ENCODE results near the gene C2CD2L.

Gene C2CD2L

DNA sequence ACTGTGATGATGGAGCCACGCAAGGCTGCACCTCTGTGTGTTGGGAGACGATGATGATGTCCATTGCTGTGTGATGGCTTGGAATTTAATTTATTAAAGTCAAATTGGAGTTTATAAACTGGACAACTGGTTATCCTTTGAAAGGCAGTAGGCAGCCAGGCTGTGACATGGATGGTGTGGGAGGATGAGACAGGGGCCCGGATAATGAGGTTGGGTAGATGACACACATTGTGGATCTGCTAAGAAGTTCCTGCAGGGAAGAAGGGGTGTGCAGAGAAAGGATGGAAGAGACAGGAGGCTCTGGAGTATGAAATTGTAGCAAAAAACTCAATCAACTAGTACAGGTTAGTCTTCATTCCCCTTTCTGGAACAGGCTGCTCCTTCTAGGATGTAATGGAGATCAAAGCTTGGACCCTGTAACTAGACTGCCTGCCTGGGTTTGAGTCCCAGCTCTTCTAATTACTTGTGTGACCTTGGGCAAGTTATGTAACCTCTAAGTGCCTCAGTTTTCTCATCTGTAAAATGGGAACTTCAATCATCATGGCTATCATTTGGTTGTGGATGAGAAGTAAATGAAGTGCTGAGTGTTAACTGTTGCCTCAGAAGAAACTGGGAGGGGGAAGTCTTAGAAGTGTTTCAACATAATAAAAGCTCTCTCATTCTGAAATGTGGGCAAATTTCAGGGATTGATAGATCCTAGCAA lies 10.0 kb downstream of the C2CD2L start:
- 98% methylated on average over 3 of the region's 3 CpGs for WGBS
- no peaks in the 10 kb centered on the region for H3K4me1 ChIP-seq (ENCODE audit: control insufficient read depth, insufficient read depth, low read depth, low read length)

GRCh38 chr11:119118227-119118626 lies 11.1 kb downstream of the C2CD2L start:
- Histone ChIP-seq H3K4me3 (ENCODE audit: insufficient read depth in 1 of 2, low read depth in 1 of 2, low read length in 2 of 2) (no peak overlapping the region), H2BK12ac (ENCODE audit: low read length in 2 of 2) (no peak overlapping the region), H2BK15ac (ENCODE audit: low read depth, poor library complexity, severe bottlenecking) (no peak overlapping the region), H2AK5ac (ENCODE audit: low read length, severe bottlenecking) (no peak overlapping the region), H4K91ac (ENCODE audit: low read length) (no peak overlapping the region), H3K27me3 (ENCODE audit: control insufficient read depth in 1 of 2, insufficient read depth in 1 of 2, low read length in 2 of 2) (no peaks in the 10 kb centered on the region), H4K8ac (ENCODE audit: low read length) (no peak overlapping the region), H2BK5ac (ENCODE audit: low read depth, low read length, poor library complexity, severe bottlenecking) (no peak overlapping the region), H3K4me1 (ENCODE audit: control insufficient read depth, insufficient read depth, low read depth, low read length) (peaks cover 4% of the 10 kb centered on the region), H2AFZ (ENCODE audit: low read depth, low read length) (no peak overlapping the region), H3K79me1 (replicated peaks; ENCODE audit: low read length, poor library complexity, severe bottlenecking) (peaks cover 4% of the 10 kb centered on the region), H3K27ac (ENCODE audit: low read length, poor library complexity, severe bottlenecking) (no peak overlapping the region), H3K4me2 (ENCODE audit: low read length, poor library complexity, severe bottlenecking) (no peak overlapping the region), H3K9ac (ENCODE audit: low read length) (no peak overlapping the region), H3K18ac (ENCODE audit: low read depth in 1 of 2, low read length in 2 of 2) (no peak overlapping the region), H3K9me3 (ENCODE audit: control insufficient read depth, low read length) (no peaks in the 10 kb centered on the region), H3K4ac (ENCODE audit: low read depth in 1 of 2, low read length in 2 of 2) (no peak overlapping the region), H2BK120ac (ENCODE audit: low read depth, low read length) (no peak overlapping the region), H3K36me3 (ENCODE audit: control insufficient read depth in 1 of 2, insufficient read depth in 2 of 2, low read depth in 1 of 2, low read length in 2 of 2) (peaks cover 25 to 38% of the 10 kb centered on the region in 2 experiments), H3K14ac (ENCODE audit: low read length in 2 of 2) (no peak overlapping the region), H3K23ac (ENCODE audit: low read length in 2 of 2) (no peak overlapping the region)
- no peak for DNase-seq
- 100% methylated on average over 2 of the region's 5 CpGs for WGBS

More for the DNA sequence above, 10.0 kb downstream of the C2CD2L start:
- Histone ChIP-seq H2BK15ac (ENCODE audit: low read depth, poor library complexity, severe bottlenecking) (no peak overlapping the region), H3K18ac (ENCODE audit: low read depth in 1 of 2, low read length in 2 of 2) (no peak overlapping the region), H3K4me3 (ENCODE audit: insufficient read depth in 1 of 2, low read depth in 1 of 2, low read length in 2 of 2) (no peak overlapping the region), H3K9ac (ENCODE audit: low read length) (no peak overlapping the region), H3K14ac (ENCODE audit: low read length in 2 of 2) (no peak overlapping the region), H3K79me1 (replicated peaks; ENCODE audit: low read length, poor library complexity, severe bottlenecking) (no peaks in the 10 kb centered on the region), H3K27ac (ENCODE audit: low read length, poor library complexity, severe bottlenecking) (no peak overlapping the region), H2BK5ac (ENCODE audit: low read depth, low read length, poor library complexity, severe bottlenecking) (no peak overlapping the region), H4K91ac (ENCODE audit: low read length) (no peak overlapping the region), H2BK12ac (ENCODE audit: low read length in 2 of 2) (no peak overlapping the region), H4K8ac (ENCODE audit: low read length) (no peak overlapping the region), H3K4ac (ENCODE audit: low read depth in 1 of 2, low read length in 2 of 2) (no peak overlapping the region), H3K36me3 (ENCODE audit: control insufficient read depth in 1 of 2, insufficient read depth in 2 of 2, low read depth in 1 of 2, low read length in 2 of 2) (peaks cover 34 to 49% of the 10 kb centered on the region in 2 experiments), H2AK5ac (ENCODE audit: low read length, severe bottlenecking) (no peak overlapping the region), H2AFZ (ENCODE audit: low read depth, low read length) (no peak overlapping the region), H3K27me3 (ENCODE audit: control insufficient read depth in 1 of 2, insufficient read depth in 1 of 2, low read length in 2 of 2) (no peaks in the 10 kb centered on the region), H3K4me2 (ENCODE audit: low read length, poor library complexity, severe bottlenecking) (no peak overlapping the region), H3K9me3 (ENCODE audit: control insufficient read depth, low read length) (no peaks in the 10 kb centered on the region), H2BK120ac (ENCODE audit: low read depth, low read length) (no peak overlapping the region), H3K23ac (ENCODE audit: low read length in 2 of 2) (no peak overlapping the region)
- DNase-seq: no peak

- no peak overlapping the region for H3K18ac ChIP-seq (ENCODE audit: low read depth in 1 of 2, low read length in 2 of 2)
- no peak overlapping the region for H3K4me3 ChIP-seq (ENCODE audit: insufficient read depth in 1 of 2, low read depth in 1 of 2, low read length in 2 of 2)
- no CpG with 5 or more reads among the region's 1 CpG for WGBS
- no peak overlapping the region for H2AFZ ChIP-seq (ENCODE audit: low read depth, low read length)
- H3K9me3 ChIP-seq (ENCODE audit: control insufficient read depth, low read length): no peaks in the 10 kb centered on the region
- H2AK5ac ChIP-seq (ENCODE audit: low read length, severe bottlenecking): no peak overlapping the region
- H3K4me1 ChIP-seq (ENCODE audit: control insufficient read depth, insufficient read depth, low read depth, low read length): peaks cover 4% of the 10 kb centered on the region
- no peak overlapping the region for H2BK12ac ChIP-seq (ENCODE audit: low read length in 2 of 2)
- H3K23ac ChIP-seq (ENCODE audit: low read length in 2 of 2): no peak overlapping the region
- H3K4ac ChIP-seq (ENCODE audit: low read depth in 1 of 2, low read length in 2 of 2): no peak overlapping the region
- DNase-seq: no peak
- no peak overlapping the region for H4K91ac ChIP-seq (ENCODE audit: low read length)
- H3K36me3 ChIP-seq (ENCODE audit: control insufficient read depth in 1 of 2, insufficient read depth in 2 of 2, low read depth in 1 of 2, low read length in 2 of 2): peaks cover 22 to 34% of the 10 kb centered on the region in 2 experiments
- no peak overlapping the region for H4K8ac ChIP-seq (ENCODE audit: low read length)
- H3K4me2 ChIP-seq (ENCODE audit: low read length, poor library complexity, severe bottlenecking): no peak overlapping the region
- no peak overlapping the region for H3K14ac ChIP-seq (ENCODE audit: low read length in 2 of 2)
- H3K9ac ChIP-seq (ENCODE audit: low read length): no peak overlapping the region
- no peak overlapping the region for H3K27ac ChIP-seq (ENCODE audit: low read length, poor library complexity, severe bottlenecking)
- H2BK15ac ChIP-seq (ENCODE audit: low read depth, poor library complexity, severe bottlenecking): no peak overlapping the region
- H2BK5ac ChIP-seq (ENCODE audit: low read depth, low read length, poor library complexity, severe bottlenecking): no peak overlapping the region
- no peak overlapping the region for H2BK120ac ChIP-seq (ENCODE audit: low read depth, low read length)
- peaks cover 5% of the 10 kb centered on the region for H3K79me1 ChIP-seq (replicated peaks; ENCODE audit: low read length, poor library complexity, severe bottlenecking)
- no peaks in the 10 kb centered on the region for H3K27me3 ChIP-seq (ENCODE audit: control insufficient read depth in 1 of 2, insufficient read depth in 1 of 2, low read length in 2 of 2)
Observed at GRCh38 chr11:119118946-119119345, 11.8 kb downstream of the C2CD2L start.

GRCh38 chr11:119120639-119121007 lies 13.5 kb downstream of the C2CD2L start:
- Histone ChIP-seq H3K36me3 (ENCODE audit: control insufficient read depth in 1 of 2, insufficient read depth in 2 of 2, low read depth in 1 of 2, low read length in 2 of 2) (peaks cover 26 to 38% of the 10 kb centered on the region in 2 experiments), H2AK5ac (ENCODE audit: low read length, severe bottlenecking) (no peak overlapping the region), H3K79me1 (replicated peaks; ENCODE audit: low read length, poor library complexity, severe bottlenecking) (peaks cover 13% of the 10 kb centered on the region), H2AFZ (ENCODE audit: low read depth, low read length) (no peak overlapping the region), H3K14ac (ENCODE audit: low read length in 2 of 2) (no peak overlapping the region), H3K9me3 (ENCODE audit: control insufficient read depth, low read length) (no peaks in the 10 kb centered on the region), H3K18ac (ENCODE audit: low read depth in 1 of 2, low read length in 2 of 2) (no peak overlapping the region), H3K4me3 (ENCODE audit: insufficient read depth in 1 of 2, low read depth in 1 of 2, low read length in 2 of 2) (peak overlapping the region in 1 of 2 experiments; percentile 96), H2BK15ac (ENCODE audit: low read depth, poor library complexity, severe bottlenecking) (no peak overlapping the region), H3K23ac (ENCODE audit: low read length in 2 of 2) (no peak overlapping the region), H4K91ac (ENCODE audit: low read length) (no peak overlapping the region), H4K8ac (ENCODE audit: low read length) (peak overlapping the region; percentile 92), H2BK5ac (ENCODE audit: low read depth, low read length, poor library complexity, severe bottlenecking) (no peak overlapping the region), H3K9ac (ENCODE audit: low read length) (peak overlapping the region; percentile 95), H2BK12ac (ENCODE audit: low read length in 2 of 2) (no peak overlapping the region), H3K4me2 (ENCODE audit: low read length, poor library complexity, severe bottlenecking) (peak overlapping the region; percentile 69), H3K4me1 (ENCODE audit: control insufficient read depth, insufficient read depth, low read depth, low read length) (peaks cover 4% of the 10 kb centered on the region), H3K27ac (ENCODE audit: low read length, poor library complexity, severe bottlenecking) (peak overlapping the region; percentile 38), H3K4ac (ENCODE audit: low read depth in 1 of 2, low read length in 2 of 2) (no peak overlapping the region), H2BK120ac (ENCODE audit: low read depth, low read length) (no peak overlapping the region), H3K27me3 (ENCODE audit: control insufficient read depth in 1 of 2, insufficient read depth in 1 of 2, low read length in 2 of 2) (no peaks in the 10 kb centered on the region)
- 56% methylated on average over 5 of the region's 5 CpGs for WGBS
- no peak for DNase-seq
